Memory B cell (primary cell): ENCODE results near the gene GSDME.
"Not testable (repeated sequence)": the region's sequence is repeated elsewhere in the genome, so short reads cannot be mapped to it uniquely, and the experiment has no call there.

Experiments used
- ATAC-seq: fragments of 150-1000 bp; cut with Tn5 transposase; 2 replicates; pipeline ENCODE4 v1.10.0; 2021; ENCODE audit warnings: low read depth, mild to moderate bottlenecking, moderate library complexity
- DNase-seq, 2 donors: peaks; one replicate each; pipeline ENCODE4 v3.0.0; 2022; ENCODE audit warnings: low spot score in 2 of 2
- H3K27ac Mint-ChIP-seq: one replicate; pipeline ENCODE4 v1.8.0; 2022; ENCODE audit warnings: mild to moderate bottlenecking, moderate library complexity, mixed read lengths
- H3K27me3 Mint-ChIP-seq: one replicate; pipeline ENCODE4 v1.8.0; 2022; ENCODE audit warnings: mixed read lengths
- H3K36me3 Mint-ChIP-seq: one replicate; pipeline ENCODE4 v1.8.0; 2022; ENCODE audit warnings: mild to moderate bottlenecking, mixed read lengths
- H3K4me1 Mint-ChIP-seq: one replicate; pipeline ENCODE4 v1.8.0; 2022; ENCODE audit warnings: mixed read lengths
- H3K4me3 Mint-ChIP-seq: one replicate; pipeline ENCODE4 v1.8.0; 2022; ENCODE audit warnings: mild to moderate bottlenecking, moderate library complexity, mixed read lengths
- H3K9me3 Mint-ChIP-seq: one replicate; pipeline ENCODE4 v1.8.0; 2022; ENCODE audit warnings: mixed read lengths

GSDME gene

DNA sequence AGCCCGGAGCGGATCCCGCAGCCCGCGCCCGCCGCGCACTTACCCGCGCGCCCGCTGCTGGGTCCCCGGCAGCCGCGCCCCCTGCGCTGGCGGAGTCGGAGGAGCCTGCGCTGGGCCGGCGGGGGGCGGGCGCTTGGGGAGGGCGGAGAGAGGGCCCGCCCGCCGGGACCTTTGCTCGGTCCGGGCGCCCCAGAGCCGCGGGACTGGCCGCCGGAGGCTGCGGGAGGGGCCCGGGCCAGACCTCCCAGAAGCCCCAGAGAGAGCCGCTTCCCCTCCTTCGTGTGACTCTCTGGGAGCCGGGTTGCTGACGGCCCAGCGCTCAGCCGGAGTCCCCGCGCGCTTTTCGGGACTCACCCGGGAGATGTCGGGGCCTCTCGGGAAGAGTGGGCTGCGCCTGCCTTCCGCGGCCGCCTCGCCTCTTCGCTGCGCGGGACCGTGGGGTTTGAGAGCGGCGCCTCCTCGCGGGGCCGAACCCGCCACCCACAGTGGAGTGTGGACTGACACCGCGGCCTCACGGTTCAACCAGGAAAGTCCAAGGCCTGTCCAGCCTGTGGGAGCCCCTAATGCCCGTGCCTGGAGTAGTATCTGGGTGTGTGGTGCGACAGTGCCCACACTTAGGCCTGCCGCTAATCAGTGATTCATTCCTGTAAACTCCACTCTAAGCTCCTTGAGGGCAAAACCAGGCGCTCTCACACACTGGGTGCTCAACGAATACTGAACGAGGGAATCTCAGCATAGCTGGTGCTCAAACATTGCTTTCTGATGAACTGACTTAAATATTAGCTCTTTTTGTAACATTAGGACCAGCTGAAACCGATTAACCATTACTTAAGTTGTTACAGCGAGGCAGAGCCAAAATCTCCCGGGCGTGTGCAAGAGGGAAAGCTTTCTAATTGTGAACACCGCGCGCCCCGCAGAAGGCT lies at the start of gene GSDME:
Gene GSDME (minus strand): TSS at position 112 of the 923 bp plus-strand sequence. CDS start 7,690 bp downstream, outside the sequence.
- Mint-ChIP-seq H3K36me3 (no peaks in the 10 kb centered on the region), H3K9me3 (no peaks in the 10 kb centered on the region), H3K4me1 (peaks cover 12% of the 10 kb centered on the region), H3K4me3 (peak within 1 kb of the TSS; percentile 92), H3K27ac (no peak within 1 kb of the TSS), H3K27me3 (peaks cover 20% of the 10 kb centered on the region)
- peak; percentile 65 for ATAC-seq
- peak; percentile 23 to 52 for DNase-seq

DNA sequence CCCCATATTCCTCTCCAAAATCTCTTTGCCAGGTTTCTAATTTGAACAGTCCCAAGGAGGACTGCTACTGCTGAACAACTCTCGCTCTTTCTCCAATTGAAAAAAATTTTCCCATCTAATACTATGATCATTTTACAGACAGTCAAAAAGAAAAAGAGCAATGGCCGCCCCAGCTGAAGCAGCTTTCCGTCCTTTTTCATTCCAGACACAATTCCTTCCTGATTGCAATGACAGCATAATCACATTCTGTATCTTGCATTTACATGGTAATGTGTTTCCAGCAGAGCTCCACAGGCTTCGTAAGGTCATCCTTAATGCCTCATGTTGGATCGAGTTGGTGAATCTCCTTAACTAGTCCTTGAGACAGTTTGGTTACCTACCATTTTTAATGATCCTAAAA lies 45.0 kb upstream of the GSDME start:
- no peaks in the 10 kb centered on the region for H3K9me3 Mint-ChIP-seq
- no peaks in the 10 kb centered on the region for H3K4me1 Mint-ChIP-seq
- no peak overlapping the region for H3K27ac Mint-ChIP-seq
- H3K27me3 Mint-ChIP-seq, result no peaks in the 10 kb centered on the region
- H3K4me3 Mint-ChIP-seq, result no peak overlapping the region
- ATAC-seq (no peak), DNase-seq (no peak)
- peaks cover 39% of the 10 kb centered on the region for H3K36me3 Mint-ChIP-seq

DNA sequence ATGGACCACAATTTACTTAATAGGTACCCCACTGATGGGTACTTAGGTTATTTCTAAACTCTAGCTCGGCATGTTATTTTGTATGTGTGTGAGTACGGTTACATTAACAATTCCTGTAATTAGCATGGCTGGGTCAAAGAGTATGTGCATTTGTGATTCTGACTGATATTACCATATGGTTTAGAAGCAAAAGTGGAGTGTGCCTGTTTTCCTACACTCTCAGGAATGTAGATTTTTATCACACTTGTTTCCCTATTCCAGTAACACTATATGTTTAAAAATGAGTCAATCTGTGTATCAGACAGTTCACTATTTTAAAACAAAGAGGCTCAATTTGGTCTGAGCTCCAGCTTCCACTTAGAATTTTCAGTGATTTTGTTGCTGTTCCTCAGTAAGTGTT lies 44.6 kb upstream of the GSDME start:
- no peak for DNase-seq
- Mint-ChIP-seq H3K4me3 (no peak overlapping the region), H3K27me3 (no peaks in the 10 kb centered on the region), H3K36me3 (peaks cover 41% of the 10 kb centered on the region), H3K27ac (no peak overlapping the region), H3K9me3 (no peaks in the 10 kb centered on the region), H3K4me1 (no peaks in the 10 kb centered on the region)
- ATAC-seq, result no peak

DNA sequence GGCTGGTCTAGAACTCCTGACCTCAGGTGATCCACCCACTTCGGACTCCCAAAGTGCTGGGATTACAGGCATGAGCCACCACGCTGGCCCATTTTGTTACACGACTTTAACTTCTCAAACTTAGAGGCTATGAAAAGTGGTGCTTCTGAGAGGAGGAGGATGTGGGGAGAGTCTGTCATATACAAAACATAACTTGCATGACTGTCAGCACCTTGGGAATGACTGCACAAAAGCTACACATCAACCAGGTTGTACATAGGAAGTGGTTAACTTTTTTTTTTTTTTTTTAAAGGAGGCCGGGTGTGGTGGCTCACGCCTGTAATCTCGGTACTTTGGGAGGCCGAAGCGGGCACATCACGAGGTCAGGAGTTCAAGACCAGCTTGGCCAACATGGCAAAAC lies 43.4 kb upstream of the GSDME start:
- no peaks in the 10 kb centered on the region for H3K9me3 Mint-ChIP-seq
- no peak overlapping the region for H3K27ac Mint-ChIP-seq
- H3K4me3 Mint-ChIP-seq, result no peak overlapping the region
- peaks cover 1% of the 10 kb centered on the region for H3K4me1 Mint-ChIP-seq
- H3K36me3 Mint-ChIP-seq, result peaks cover 44% of the 10 kb centered on the region
- H3K27me3 Mint-ChIP-seq, result no peaks in the 10 kb centered on the region
- DNase-seq, result no peak
- no peak for ATAC-seq

DNA sequence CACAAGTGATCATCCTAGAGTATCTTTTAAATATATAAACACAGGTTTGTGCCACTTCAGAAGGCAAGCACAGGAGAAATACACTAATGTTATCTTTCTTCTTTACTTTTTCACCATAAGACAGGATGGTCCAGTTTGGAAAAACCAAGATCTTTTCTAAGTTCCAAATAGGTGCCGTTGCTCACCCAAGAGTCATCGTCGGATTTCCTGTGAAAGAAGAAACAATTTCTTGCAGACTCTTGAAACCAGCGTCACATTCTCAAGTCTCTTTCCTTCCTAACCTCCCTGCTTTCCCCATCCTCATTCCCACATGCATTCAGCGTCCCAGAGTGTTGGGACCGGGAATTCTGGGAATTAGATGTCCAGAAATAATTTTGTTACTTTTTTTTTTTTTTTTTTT lies 42.8 kb upstream of the GSDME start:
- H3K27ac Mint-ChIP-seq, result no peak overlapping the region
- H3K36me3 Mint-ChIP-seq, result peaks cover 45% of the 10 kb centered on the region
- DNase-seq, result no peak
- no peak overlapping the region for H3K4me3 Mint-ChIP-seq
- peaks cover 3% of the 10 kb centered on the region for H3K4me1 Mint-ChIP-seq
- no peak for ATAC-seq
- H3K9me3 Mint-ChIP-seq, result no peaks in the 10 kb centered on the region
- H3K27me3 Mint-ChIP-seq, result no peaks in the 10 kb centered on the region

DNA sequence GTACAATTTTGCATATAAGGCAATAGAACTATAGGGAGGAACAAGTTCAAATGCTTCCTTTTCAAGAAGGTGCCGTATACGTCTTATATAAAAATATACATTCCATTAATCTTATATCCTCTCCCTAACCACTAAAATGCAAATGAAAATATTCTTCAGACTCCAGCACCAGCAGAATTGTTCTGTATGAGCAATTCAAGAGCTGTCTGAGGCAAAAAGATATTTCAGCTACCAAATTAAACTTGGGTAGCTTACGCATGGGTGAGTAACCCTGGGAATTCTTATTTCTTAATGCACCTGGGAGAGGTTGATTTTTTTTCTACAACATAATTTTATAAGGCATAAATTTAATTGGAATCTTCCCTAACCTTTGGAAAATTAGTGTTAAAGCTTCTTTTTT lies 42.2 kb upstream of the GSDME start:
- Mint-ChIP-seq H3K4me1 (peaks cover 8% of the 10 kb centered on the region), H3K27me3 (no peaks in the 10 kb centered on the region), H3K9me3 (no peaks in the 10 kb centered on the region), H3K4me3 (no peak overlapping the region), H3K27ac (no peak overlapping the region), H3K36me3 (peaks cover 43% of the 10 kb centered on the region)
- DNase-seq, result no peak
- ATAC-seq, result no peak

DNA sequence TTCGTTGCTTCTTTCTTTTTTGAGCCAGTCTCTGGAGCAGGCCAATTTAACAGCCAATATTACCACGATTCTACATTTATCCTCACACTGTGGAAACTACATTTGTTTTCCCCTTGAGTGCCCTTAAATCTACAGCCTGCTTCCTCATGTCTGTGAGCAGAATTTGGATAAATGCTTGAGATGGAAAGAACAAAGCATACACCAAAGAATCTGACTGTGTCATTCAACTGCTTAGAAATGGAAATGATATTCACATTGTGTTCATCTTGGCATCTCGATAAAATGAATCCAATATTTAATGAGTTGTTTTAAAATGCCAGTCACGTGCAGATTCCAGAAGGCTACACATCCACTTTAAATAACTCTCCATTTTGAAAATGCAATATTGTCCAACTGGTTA lies 41.0 kb upstream of the GSDME start:
- H3K36me3 Mint-ChIP-seq, result peaks cover 37% of the 10 kb centered on the region
- no peak overlapping the region for H3K27ac Mint-ChIP-seq
- no peak overlapping the region for H3K4me3 Mint-ChIP-seq
- peaks cover 13% of the 10 kb centered on the region for H3K4me1 Mint-ChIP-seq
- no peak for DNase-seq
- H3K9me3 Mint-ChIP-seq, result no peaks in the 10 kb centered on the region
- no peak for ATAC-seq
- H3K27me3 Mint-ChIP-seq, result no peaks in the 10 kb centered on the region

DNA sequence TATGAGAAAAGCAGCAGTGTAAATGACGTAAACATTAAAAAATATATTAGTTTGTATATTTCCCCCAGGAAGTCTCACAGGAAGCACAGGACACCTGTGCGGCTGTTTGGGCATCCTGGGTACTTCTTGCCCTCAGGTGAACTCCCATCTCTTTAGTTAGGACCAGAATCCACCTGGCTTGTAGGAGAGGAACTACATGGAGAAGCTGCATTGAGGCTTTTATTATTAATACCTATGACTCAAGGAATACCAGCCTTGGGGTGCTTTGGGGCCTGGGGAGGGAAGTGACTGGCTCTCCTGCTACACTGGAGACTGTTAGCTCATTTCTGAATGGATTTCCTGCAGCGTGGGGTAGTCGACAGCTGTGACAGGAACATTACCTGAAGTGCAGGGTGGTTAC lies 40.0 kb upstream of the GSDME start:
- ATAC-seq (no peak), DNase-seq (no peak)
- Mint-ChIP-seq H3K36me3 (peaks cover 31% of the 10 kb centered on the region), H3K27ac (no peak overlapping the region), H3K4me3 (no peak overlapping the region), H3K9me3 (no peaks in the 10 kb centered on the region), H3K27me3 (no peaks in the 10 kb centered on the region), H3K4me1 (peaks cover 13% of the 10 kb centered on the region)

DNA sequence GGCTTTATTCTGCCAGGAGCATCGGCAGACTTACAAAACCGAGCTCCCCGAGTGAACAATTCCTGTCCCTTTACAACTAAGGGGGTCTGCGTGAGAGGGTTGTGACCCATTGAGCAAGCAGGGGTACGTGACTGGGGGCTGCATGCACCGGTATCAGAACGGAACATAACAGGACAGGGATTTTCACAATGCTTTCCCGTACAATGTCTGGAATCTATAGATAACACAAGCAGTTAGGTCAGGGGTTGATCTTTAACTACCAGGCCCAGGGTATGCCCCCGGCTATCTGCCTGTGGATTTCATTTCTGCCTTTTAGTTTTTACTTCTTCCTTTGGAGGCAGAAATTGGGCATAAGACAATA lies 38.1 kb upstream of the GSDME start:
- no peak for ATAC-seq
- H3K9me3 Mint-ChIP-seq, result no peaks in the 10 kb centered on the region
- no peak overlapping the region for H3K4me3 Mint-ChIP-seq
- peaks cover 21% of the 10 kb centered on the region for H3K36me3 Mint-ChIP-seq
- H3K27me3 Mint-ChIP-seq, result no peaks in the 10 kb centered on the region
- no peak for DNase-seq
- H3K27ac Mint-ChIP-seq, result peak overlapping the region; percentile 11
- H3K4me1 Mint-ChIP-seq, result peaks cover 13% of the 10 kb centered on the region

DNA sequence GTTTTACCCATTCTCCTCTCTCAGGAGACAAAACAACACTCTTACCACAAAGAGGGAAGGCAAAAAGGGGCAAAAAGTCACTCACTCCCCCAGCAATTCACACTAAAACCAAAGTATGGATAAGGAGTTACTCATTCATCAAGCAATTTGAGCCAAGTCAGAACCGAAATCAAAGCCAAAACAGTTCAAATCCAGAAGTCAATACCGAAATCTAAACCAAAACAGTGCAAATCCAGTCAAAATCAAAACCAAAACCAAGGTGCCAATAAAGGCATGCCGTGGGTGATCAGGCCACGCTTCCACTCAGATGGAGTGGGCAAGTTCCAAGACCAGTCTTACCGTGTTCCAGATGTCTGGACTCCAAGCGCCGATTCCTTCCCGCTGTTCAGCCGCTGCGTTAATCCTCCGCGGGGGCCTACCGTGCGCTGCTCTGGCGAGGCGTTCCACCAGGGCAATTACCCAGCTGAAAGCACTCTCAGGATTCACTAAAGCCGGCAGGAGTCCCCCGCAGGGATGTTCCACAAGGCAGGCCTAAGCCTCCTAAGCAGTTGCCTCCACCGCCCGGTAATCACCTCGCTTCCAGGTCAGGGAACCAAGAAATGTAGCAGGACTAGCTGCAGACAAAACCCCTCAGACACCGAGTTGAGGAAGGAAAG lies 37.6 kb upstream of the GSDME start:
- not testable (repeated sequence) for H3K27me3 Mint-ChIP-seq, H3K4me3 Mint-ChIP-seq, H3K9me3 Mint-ChIP-seq, H3K27ac Mint-ChIP-seq, DNase-seq, ATAC-seq
- Mint-ChIP-seq H3K36me3 (peaks cover 20% of the 10 kb centered on the region), H3K4me1 (peaks cover 13% of the 10 kb centered on the region)

DNA sequence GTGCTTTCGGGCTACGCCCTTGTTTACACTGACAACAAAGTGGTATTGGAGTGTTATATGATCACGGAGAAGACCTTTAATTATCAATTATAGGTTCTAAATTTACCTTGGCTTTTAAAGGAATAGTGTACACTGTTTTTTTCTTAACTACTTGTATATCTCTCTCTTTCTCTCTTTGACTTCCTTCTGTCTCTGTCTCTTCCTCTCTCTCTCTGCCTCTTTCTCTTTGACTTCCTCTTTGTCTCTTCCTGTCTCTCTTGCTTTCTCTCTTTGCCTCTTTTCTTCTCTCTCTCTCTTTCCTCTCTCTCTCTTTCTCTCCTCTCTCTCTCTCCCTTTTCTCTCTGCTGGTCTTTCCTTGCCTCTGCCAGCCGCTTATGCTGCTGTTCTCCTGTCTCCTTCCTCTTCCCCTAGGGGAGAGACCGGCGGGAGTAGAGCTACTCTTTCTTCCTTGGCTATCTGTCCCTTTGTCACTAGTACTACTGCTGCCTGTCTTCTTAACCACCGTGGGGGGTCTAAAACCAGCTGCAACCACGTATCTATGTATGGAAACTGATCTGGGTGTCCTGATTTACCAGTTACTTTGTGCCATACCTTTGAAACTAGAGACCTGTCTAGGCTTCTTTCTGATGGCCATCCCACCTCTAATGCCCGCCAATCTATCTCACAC lies 36.9 kb upstream of the GSDME start:
- no peak overlapping the region for H3K4me3 Mint-ChIP-seq
- peaks cover 1% of the 10 kb centered on the region for H3K9me3 Mint-ChIP-seq
- H3K36me3 Mint-ChIP-seq, result peaks cover 20% of the 10 kb centered on the region
- H3K27ac Mint-ChIP-seq, result peak overlapping the region; percentile 2
- DNase-seq (no peak), ATAC-seq (no peak)
- H3K27me3 Mint-ChIP-seq, result no peaks in the 10 kb centered on the region
- H3K4me1 Mint-ChIP-seq, result peaks cover 13% of the 10 kb centered on the region

DNA sequence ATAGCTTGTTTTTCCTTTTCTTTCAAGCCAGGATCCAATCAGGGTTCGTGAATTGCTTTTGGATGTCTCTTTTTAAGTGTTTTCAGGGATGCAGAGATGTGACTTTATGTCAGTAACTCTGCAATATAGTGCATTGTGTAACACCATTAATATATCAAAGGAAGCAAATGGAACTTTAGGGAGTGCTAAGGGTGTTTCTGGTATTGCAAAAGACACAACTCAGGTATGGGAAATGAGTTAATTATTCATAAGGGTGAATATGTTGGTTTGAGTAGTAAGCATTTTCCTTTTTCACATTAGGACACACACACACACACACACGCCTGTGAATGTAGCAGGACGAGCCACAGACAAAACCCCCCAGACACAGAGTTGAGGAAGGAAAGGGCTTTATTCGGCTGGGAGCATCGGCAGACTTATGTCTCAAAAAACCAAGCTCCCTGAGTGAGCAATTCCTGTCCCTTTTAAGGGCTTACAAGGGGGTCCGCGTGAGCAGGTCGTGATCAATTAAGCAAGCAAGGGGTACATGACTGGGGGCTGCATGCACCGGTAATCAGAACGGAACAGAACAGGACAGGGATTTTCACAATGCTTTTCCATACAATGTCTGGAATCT lies 31.8 kb upstream of the GSDME start:
- Mint-ChIP-seq H3K36me3 (peaks cover 1% of the 10 kb centered on the region), H3K4me1 (peaks cover 2% of the 10 kb centered on the region), H3K4me3 (no peak overlapping the region), H3K27me3 (no peaks in the 10 kb centered on the region), H3K9me3 (peaks cover 1% of the 10 kb centered on the region), H3K27ac (no peak overlapping the region)
- no peak for ATAC-seq
- no peak for DNase-seq

DNA sequence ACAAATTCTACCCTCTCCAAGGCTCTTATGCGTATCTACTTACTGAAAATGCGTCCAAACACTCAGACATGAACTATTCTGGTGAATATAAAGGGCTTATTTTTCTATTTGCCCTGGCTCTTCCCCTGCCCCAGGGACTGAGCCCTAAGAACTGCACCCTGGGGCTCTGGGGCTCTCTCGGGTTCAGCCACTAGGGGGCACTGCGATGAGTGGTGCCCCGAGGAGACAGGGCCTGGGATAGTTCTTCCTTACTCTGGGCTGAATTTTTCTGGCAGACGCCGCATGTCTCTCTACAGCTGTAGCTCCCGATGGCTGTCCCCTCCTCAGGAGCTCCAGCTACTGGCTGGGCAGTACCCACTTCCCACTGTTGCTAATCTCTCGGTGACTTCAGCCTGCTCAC lies 30.8 kb upstream of the GSDME start:
- DNase-seq, result no peak
- Mint-ChIP-seq H3K9me3 (peaks cover 5% of the 10 kb centered on the region), H3K4me3 (no peak overlapping the region), H3K4me1 (no peaks in the 10 kb centered on the region), H3K36me3 (peaks cover 5% of the 10 kb centered on the region), H3K27me3 (no peaks in the 10 kb centered on the region), H3K27ac (no peak overlapping the region)
- no peak for ATAC-seq

DNA sequence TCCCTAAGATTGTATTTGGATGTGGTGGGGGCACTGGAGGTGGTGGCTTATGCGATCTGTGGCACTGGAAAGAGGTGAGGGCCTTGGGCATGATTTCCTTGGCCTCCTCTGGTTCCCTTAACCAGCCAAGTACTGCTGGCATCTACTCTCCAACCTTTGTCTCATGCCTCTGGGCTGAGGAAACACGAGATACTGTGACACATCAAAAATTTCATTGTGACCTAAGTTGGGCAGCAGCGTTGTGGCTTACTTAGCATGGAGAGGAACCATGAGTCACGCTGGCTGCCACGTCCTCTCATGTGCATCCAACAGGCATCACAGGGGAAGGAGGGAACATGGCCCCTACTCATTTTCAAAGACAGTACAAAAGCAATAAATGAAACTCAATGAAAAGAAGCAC lies 29.7 kb upstream of the GSDME start:
- DNase-seq (no peak), ATAC-seq (no peak)
- no peaks in the 10 kb centered on the region for H3K4me1 Mint-ChIP-seq
- H3K27me3 Mint-ChIP-seq, result no peaks in the 10 kb centered on the region
- H3K27ac Mint-ChIP-seq, result no peak overlapping the region
- no peak overlapping the region for H3K4me3 Mint-ChIP-seq
- peaks cover 5% of the 10 kb centered on the region for H3K9me3 Mint-ChIP-seq
- H3K36me3 Mint-ChIP-seq, result peaks cover 5% of the 10 kb centered on the region
